ENCODE results near the gene NREP. TPM values are rescaled to one million over a fixed set of nuclear protein-coding genes. Genes with fewer than 3 reads are reported as not detected.

Gene NREP
- total RNA-seq, 1 donor from 2014 or later: 6.1 TPM

DNA sequence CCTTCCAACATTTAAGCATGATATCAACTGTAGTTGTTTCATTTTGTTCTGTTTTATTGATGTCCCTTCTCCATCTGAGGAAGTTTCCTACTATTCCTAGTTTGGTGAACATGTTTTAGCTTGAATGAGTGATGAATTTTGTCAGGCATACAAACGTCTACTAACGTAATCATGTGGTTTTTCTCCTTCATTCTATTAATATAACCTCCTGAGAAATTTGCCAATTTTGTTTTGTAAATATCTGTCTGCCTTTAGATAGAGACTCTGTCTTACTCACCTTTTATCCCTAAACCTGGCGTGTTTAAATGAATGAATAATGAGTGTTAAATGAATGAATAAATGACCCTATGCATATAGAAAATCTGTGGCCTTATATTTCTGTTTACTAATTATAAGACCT lies 26.5 kb upstream of the NREP start:
- H3K27me3 ChIP-seq: no peaks in the 10 kb centered on the region
- H3K9me3 ChIP-seq: no peaks in the 10 kb centered on the region
- no peak overlapping the region for H3K4me3 ChIP-seq
- no peak for TF ChIP-seq POLR2AphosphoS5 (IDR thresholded peaks at IDR 0.05; ENCODE audit: insufficient read depth in 1 of 2, low read depth in 1 of 2)
- TF ChIP-seq, protein P1, sequence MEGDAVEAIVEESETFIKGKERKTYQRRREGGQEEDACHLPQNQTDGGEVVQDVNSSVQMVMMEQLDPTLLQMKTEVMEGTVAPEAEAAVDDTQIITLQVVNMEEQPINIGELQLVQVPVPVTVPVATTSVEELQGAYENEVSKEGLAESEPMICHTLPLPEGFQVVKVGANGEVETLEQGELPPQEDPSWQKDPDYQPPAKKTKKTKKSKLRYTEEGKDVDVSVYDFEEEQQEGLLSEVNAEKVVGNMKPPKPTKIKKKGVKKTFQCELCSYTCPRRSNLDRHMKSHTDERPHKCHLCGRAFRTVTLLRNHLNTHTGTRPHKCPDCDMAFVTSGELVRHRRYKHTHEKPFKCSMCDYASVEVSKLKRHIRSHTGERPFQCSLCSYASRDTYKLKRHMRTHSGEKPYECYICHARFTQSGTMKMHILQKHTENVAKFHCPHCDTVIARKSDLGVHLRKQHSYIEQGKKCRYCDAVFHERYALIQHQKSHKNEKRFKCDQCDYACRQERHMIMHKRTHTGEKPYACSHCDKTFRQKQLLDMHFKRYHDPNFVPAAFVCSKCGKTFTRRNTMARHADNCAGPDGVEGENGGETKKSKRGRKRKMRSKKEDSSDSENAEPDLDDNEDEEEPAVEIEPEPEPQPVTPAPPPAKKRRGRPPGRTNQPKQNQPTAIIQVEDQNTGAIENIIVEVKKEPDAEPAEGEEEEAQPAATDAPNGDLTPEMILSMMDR (IDR thresholded peaks at IDR 0.05): no peak
- no peak for TF ChIP-seq POLR2A (IDR thresholded peaks at IDR 0.05)
- no peak overlapping the region for H3K27ac ChIP-seq
- intact Hi-C loops (cut with DNase I): no loop called here
- H3K4me1 ChIP-seq: no peaks in the 10 kb centered on the region
- no peaks in the 10 kb centered on the region for H3K36me3 ChIP-seq
- DNase-seq (ENCODE audit: extremely low spot score in 2 of 2): no peak

GRCh38 chr5:111782216-111782615 lies 25.2 kb upstream of the NREP start:
- Histone ChIP-seq H3K27ac (no peak overlapping the region), H3K4me3 (no peak overlapping the region), H3K4me1 (no peaks in the 10 kb centered on the region), H3K27me3 (no peaks in the 10 kb centered on the region), H3K36me3 (no peaks in the 10 kb centered on the region), H3K9me3 (no peaks in the 10 kb centered on the region)
- TF ChIP-seq POLR2A (IDR thresholded peaks at IDR 0.05): no peak
- TF ChIP-seq, protein P1 (IDR thresholded peaks at IDR 0.05): no peak
- no peak for TF ChIP-seq POLR2AphosphoS5 (IDR thresholded peaks at IDR 0.05; ENCODE audit: insufficient read depth in 1 of 2, low read depth in 1 of 2)
- no peak for DNase-seq (ENCODE audit: extremely low spot score in 2 of 2)
- intact Hi-C loops (cut with DNase I): no loop called here

DNA sequence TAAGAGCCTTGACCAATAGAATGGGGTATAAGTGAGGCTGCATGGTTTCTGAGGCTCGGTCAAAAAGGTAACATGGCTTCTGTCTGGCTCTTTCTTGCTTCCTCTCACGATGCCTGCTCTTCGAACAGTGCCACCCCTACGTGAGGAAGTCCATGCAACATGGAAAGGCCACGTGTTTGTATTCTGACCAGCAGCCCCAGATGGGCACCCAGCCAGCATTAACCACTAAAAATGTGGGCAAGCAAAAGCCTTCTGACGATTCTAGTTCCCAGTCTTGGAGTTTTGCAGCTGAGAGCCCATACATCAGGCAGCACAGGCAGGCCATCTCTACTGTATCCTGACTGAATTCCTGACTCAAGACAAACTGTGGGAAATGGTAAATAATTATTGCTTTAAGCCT lies 24.2 kb upstream of the NREP start:
- intact Hi-C loops (cut with DNase I): no loop called here
- TF ChIP-seq POLR2A (IDR thresholded peaks at IDR 0.05) (no peak), POLR2AphosphoS5 (IDR thresholded peaks at IDR 0.05; ENCODE audit: insufficient read depth in 1 of 2, low read depth in 1 of 2) (no peak)
- TF ChIP-seq, protein P1 (IDR thresholded peaks at IDR 0.05): no peak
- no peak for DNase-seq (ENCODE audit: extremely low spot score in 2 of 2)
- Histone ChIP-seq H3K4me3 (no peak overlapping the region), H3K27ac (no peak overlapping the region), H3K36me3 (no peaks in the 10 kb centered on the region), H3K4me1 (no peaks in the 10 kb centered on the region), H3K9me3 (no peaks in the 10 kb centered on the region), H3K27me3 (no peaks in the 10 kb centered on the region)

DNA sequence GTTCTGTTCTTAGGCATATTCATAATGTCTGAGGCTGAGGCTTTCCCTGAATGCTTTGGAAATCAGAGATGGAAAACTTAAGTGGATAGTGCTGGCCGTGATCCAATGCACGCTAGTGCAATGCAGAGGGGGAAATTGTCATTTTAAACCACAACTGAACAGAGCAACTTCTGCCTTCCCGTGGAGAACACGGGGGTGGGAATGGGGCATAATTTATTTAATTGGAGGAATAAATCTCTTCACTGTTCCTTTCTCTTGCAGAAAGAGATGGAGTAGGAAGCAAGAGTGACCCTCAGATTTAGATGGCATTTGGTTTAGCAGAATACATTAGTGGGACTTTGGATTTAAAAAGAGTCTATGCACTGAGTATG lies 22.9 kb upstream of the NREP start:
- H3K4me1 ChIP-seq: peaks cover 5% of the 10 kb centered on the region
- DNase-seq (ENCODE audit: extremely low spot score in 2 of 2): no peak
- H3K27me3 ChIP-seq: no peaks in the 10 kb centered on the region
- no peaks in the 10 kb centered on the region for H3K9me3 ChIP-seq
- H3K36me3 ChIP-seq: no peaks in the 10 kb centered on the region
- intact Hi-C loops (cut with DNase I): no loop called here
- TF ChIP-seq POLR2A (IDR thresholded peaks at IDR 0.05) (no peak), POLR2AphosphoS5 (IDR thresholded peaks at IDR 0.05; ENCODE audit: insufficient read depth in 1 of 2, low read depth in 1 of 2) (no peak)
- TF ChIP-seq, protein P1 (IDR thresholded peaks at IDR 0.05): no peak
- no peak overlapping the region for H3K4me3 ChIP-seq
- no peak overlapping the region for H3K27ac ChIP-seq

DNA sequence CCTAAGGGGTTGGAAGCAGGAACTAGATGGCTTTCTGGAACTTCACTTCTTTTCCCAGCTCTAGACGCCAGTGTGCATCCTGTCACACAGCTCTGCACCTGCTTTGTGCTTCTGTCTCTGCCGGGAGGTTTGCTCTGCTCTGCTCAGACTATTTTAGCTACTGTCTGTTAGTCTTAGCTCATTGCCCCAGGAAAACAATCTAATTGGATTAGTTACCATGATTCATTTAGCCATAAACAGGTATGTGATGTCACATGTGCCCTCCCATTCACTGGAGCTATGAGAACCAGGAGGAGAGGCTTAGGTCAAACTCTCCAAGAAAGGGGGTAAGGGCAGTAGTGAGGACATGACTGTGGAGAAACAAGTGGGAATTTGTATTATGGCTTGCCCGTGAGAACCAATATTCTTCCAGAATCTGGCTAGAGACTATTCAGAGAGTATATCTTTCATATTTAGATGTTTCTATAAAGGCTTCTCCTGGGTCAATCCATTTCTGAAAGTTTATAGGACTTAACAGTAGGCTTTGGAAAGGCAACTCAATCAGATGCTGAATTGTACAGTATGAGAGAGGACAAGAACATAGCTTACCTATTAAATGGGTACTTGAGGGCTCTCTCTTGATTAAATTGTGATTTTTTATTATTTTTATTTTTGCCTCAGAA lies 22.4 kb upstream of the NREP start:
- DNase-seq (ENCODE audit: extremely low spot score in 2 of 2): no peak
- peaks cover 7% of the 10 kb centered on the region for H3K4me1 ChIP-seq
- intact Hi-C loops (cut with DNase I): no loop called here
- no peaks in the 10 kb centered on the region for H3K27me3 ChIP-seq
- TF ChIP-seq POLR2A (IDR thresholded peaks at IDR 0.05) (no peak), POLR2AphosphoS5 (IDR thresholded peaks at IDR 0.05; ENCODE audit: insufficient read depth in 1 of 2, low read depth in 1 of 2) (no peak)
- TF ChIP-seq, protein P1 (IDR thresholded peaks at IDR 0.05): no peak
- no peak overlapping the region for H3K4me3 ChIP-seq
- H3K36me3 ChIP-seq: no peaks in the 10 kb centered on the region
- H3K27ac ChIP-seq: no peak overlapping the region
- H3K9me3 ChIP-seq: no peaks in the 10 kb centered on the region
